Caco-2 (cell line): Measurements from ENCODE around the gene FGF14. TPM values are rescaled to one million over a fixed set of nuclear protein-coding genes. Genes with fewer than 3 reads are reported as not detected.
A peak's percentile ranks its signal among the peaks of the same experiment; 100 is the strongest.

Experiments
- BruUV-seq: library from RNA; stranded (reverse); fragments of 400-500 nt; replicated peaks from 2 replicates; lab custom pipeline; 2021; lab: Mats Ljungman, UMichigan
- CTCF ChIA-PET: fragments of 300-600 bp; sonication (Branson Sonifier 250); formaldehyde crosslinking; loops from one replicate; lab custom pipeline; 2022; ENCODE audit warnings: antibody characterized with exemption; lab: Charles Lee
- POLR2A ChIA-PET: fragments of 300-600 bp; sonication (Branson Sonifier 250); formaldehyde crosslinking; loops from one replicate; lab custom pipeline; 2022; ENCODE audit warnings: antibody characterized with exemption; lab: Charles Lee
- DNase-seq, 2 experiments: peaks; one replicate each; pipeline versions ENCODE4 v3.0.0 to v3.0.0-alpha.2; 2020 to 2022
- H3K27me3 ChIP-seq: replicated peaks from 2 replicates; pipeline ENCODE4 v1.6.0; 2011; ENCODE audit warnings: low read length; ENCODE audit not compliant: control insufficient read depth, insufficient read depth
- H3K36me3 ChIP-seq: 2 replicates; pipeline ENCODE4 v1.5.1; 2011; ENCODE audit warnings: low read length; ENCODE audit not compliant: control insufficient read depth, insufficient read depth
- H3K4me1 ChIP-seq: fragments of 250-450 bp; sonication (Bioruptor Pico); 2 replicates; pipeline ENCODE4 v1.5.1; 2020; ENCODE audit warnings: mild to moderate bottlenecking
- H3K4me3 ChIP-seq: 2 replicates; pipeline ENCODE4 v1.5.1; 2011; ENCODE audit warnings: low read depth, mild to moderate bottlenecking, control low read depth, low read length
- H3K9me3 ChIP-seq: fragments of 250-450 bp; sonication (Bioruptor Pico); 2 replicates; pipeline ENCODE4 v1.5.1; 2020; ENCODE audit warnings: mild to moderate bottlenecking, moderate library complexity
- H3K27ac Mint-ChIP-seq: one replicate; pipeline ENCODE4 v1.8.0; 2022; ENCODE audit warnings: mixed read lengths; ENCODE audit not compliant: unreplicated experiment
- H3K27me3 Mint-ChIP-seq: one replicate; pipeline ENCODE4 v1.8.0; 2022; ENCODE audit warnings: mixed read lengths; ENCODE audit not compliant: insufficient read depth, unreplicated experiment
- H3K36me3 Mint-ChIP-seq: one replicate; pipeline ENCODE4 v1.8.0; 2022; ENCODE audit warnings: mild to moderate bottlenecking, mixed read lengths; ENCODE audit not compliant: insufficient read depth, unreplicated experiment
- H3K4me1 Mint-ChIP-seq: one replicate; pipeline ENCODE4 v1.8.0; 2022; ENCODE audit warnings: low read depth, mixed read lengths; ENCODE audit not compliant: unreplicated experiment
- H3K4me3 Mint-ChIP-seq: one replicate; pipeline ENCODE4 v1.8.0; 2022; ENCODE audit warnings: mild to moderate bottlenecking, moderate library complexity, mixed read lengths; ENCODE audit not compliant: unreplicated experiment
- H3K9me3 Mint-ChIP-seq: one replicate; pipeline ENCODE4 v1.8.0; 2022; ENCODE audit warnings: mixed read lengths; ENCODE audit not compliant: unreplicated experiment
- intact Hi-C: fragments of 100-400 bp; cut with micrococcal nuclease; formaldehyde crosslinking; loops from one replicate; pipeline ENCODE4 v1.10.0; 2022; ENCODE audit not compliant: unreplicated experiment
- total RNA-seq: library from RNA; stranded (reverse); gene quantifications from 2 replicates; pipeline ENCODE4 v1.2.3, GENCODE V29; 2022
- TF ChIP-seq, protein P1 (sequence below), 2 experiments: fragments of 200-600 bp in 1 of 2; IDR thresholded peaks; 1 replicate in 1 of 2; 2 replicates in 1 of 2; pipeline versions ENCODE4 v1.5.1 to v1.8.0; 2011 to 2022; ENCODE audit warnings: antibody characterized with exemption in 1 of 2, control low read depth in 1 of 2, inconsistent platforms in 1 of 2, low read depth in 1 of 2, low read length in 1 of 2, mild to moderate bottlenecking in 1 of 2, moderate library complexity in 1 of 2; ENCODE audit not compliant: insufficient read depth in 1 of 2, severe bottlenecking in 1 of 2, unreplicated experiment in 1 of 2

FGF14 gene
- total RNA-seq, 1 experiment from 2014 or later, result not detected

DNA sequence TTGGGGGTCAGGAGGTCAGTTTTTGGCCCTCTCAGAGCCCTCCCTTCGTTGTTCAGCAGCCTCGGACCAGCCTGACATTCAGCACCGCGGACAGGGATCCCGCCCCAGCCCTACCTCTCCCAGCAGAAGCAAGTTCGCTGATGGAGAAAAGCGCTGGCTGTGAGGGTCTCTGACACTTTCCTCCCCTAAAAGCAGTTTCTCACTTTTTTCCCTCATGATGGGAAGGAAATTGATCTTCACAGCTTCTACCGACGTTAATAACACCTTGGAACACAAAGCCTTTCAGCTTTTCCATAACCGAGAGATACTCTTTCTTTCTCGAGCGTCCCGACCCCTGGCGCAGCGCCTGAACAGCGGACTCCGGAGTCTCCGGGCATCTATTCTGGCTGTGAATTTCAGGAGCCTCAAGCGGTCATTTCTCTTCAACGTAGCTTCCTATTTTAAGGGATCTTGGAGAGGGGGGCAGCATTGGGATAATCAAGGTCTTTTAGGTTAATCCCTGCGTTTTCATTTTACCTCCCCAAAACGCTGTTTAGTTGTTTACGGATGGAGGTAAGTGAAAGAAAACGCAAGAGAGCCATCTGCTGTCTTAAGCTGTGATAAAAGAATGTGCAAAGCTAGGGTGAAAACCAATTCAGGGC, 482.2 kb downstream of the FGF14 start:
- intact Hi-C loops, result no loop called here
- no peak overlapping the region for H3K4me3 ChIP-seq
- peak in 1 of 2 experiments; percentile 36 for DNase-seq
- no peaks in the 10 kb centered on the region for H3K36me3 ChIP-seq
- POLR2A ChIA-PET, result no interaction called here
- H3K4me1 Mint-ChIP-seq, result no peaks in the 10 kb centered on the region
- H3K4me1 ChIP-seq, result no peaks in the 10 kb centered on the region
- no peaks in the 10 kb centered on the region for H3K9me3 Mint-ChIP-seq
- H3K4me3 Mint-ChIP-seq, result no peak overlapping the region
- BruUV-seq, result no TSS peak
- no peaks in the 10 kb centered on the region for H3K9me3 ChIP-seq
- H3K27me3 Mint-ChIP-seq, result peaks cover 11% of the 10 kb centered on the region
- H3K27ac Mint-ChIP-seq, result no peak overlapping the region
- H3K27me3 ChIP-seq, result no peaks in the 10 kb centered on the region
- H3K36me3 Mint-ChIP-seq, result no peaks in the 10 kb centered on the region
- TF ChIP-seq, protein P1, sequence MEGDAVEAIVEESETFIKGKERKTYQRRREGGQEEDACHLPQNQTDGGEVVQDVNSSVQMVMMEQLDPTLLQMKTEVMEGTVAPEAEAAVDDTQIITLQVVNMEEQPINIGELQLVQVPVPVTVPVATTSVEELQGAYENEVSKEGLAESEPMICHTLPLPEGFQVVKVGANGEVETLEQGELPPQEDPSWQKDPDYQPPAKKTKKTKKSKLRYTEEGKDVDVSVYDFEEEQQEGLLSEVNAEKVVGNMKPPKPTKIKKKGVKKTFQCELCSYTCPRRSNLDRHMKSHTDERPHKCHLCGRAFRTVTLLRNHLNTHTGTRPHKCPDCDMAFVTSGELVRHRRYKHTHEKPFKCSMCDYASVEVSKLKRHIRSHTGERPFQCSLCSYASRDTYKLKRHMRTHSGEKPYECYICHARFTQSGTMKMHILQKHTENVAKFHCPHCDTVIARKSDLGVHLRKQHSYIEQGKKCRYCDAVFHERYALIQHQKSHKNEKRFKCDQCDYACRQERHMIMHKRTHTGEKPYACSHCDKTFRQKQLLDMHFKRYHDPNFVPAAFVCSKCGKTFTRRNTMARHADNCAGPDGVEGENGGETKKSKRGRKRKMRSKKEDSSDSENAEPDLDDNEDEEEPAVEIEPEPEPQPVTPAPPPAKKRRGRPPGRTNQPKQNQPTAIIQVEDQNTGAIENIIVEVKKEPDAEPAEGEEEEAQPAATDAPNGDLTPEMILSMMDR (IDR thresholded peaks at IDR 0.05; ENCODE audit: insufficient read depth in 1 of 2, low read depth in 1 of 2, low read length in 1 of 2, severe bottlenecking in 1 of 2, unreplicated experiment in 1 of 2), result no peak
- CTCF ChIA-PET, result no interaction called here

DNA sequence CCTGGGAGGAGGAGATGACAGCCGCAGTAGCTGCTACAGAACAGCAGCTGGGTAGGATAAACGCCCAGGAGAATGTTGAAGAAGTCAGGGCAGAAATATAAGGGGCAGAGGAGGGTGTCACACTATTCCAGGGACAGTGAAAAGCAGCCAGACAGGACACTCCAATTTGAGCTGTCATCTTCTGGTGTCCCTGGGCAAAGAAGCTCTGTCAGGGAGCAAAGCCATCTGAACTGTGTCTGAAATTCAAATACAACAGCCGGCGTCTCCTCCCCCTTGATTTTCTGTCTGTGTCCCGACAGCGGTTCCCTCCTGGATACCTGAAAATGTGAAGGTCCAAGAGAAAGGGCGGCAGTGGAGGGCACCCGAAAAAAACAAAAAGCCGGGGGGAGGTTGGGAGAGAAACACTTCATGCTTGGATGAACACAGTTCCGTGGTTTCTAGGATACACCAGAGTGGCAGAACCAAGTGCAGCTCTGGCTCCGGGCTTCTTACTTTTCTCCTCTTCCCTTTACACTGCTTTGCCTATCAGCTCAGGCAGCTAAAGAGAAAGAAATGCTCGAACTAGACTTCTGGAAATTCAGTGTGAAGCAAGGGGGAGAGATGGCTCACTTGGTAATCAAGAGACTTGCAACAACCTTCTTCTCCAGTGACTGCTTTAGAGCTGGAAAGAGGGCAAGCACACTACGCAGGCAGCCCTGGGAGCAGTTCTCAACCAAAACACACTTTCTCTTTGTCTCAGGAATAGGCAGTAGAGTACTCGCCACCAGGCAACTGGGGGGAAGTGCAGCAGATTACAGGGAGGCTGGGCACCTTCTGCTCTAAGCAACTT, 483.8 kb downstream of the FGF14 start:
- POLR2A ChIA-PET, result no interaction called here
- no peak overlapping the region for H3K27ac Mint-ChIP-seq

DNA sequence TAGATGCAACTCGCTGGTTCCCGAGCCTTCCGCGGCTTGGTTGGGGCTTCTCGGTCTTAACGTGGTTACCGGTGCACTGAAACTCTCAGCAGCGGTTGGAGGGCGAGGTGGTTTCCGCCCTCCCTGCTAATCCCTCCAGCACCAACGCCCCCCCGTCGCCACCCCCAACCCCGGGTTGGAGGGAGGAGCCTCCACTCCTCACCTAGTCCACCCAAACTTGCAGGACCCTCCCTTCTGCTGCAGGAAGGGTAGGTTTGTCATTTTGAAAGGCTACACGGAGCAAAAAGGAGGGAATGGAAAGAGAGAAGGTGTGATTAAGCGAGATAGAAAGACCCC, 484.4 kb downstream of the FGF14 start:
- TF ChIP-seq, protein P1 (IDR thresholded peaks at IDR 0.05; ENCODE audit: insufficient read depth in 1 of 2, low read depth in 1 of 2, low read length in 1 of 2, severe bottlenecking in 1 of 2, unreplicated experiment in 1 of 2), result no peak
- intact Hi-C loops, result no loop called here
- Mint-ChIP-seq H3K36me3 (no peaks in the 10 kb centered on the region), H3K4me3 (no peak overlapping the region), H3K4me1 (no peaks in the 10 kb centered on the region), H3K27me3 (peaks cover 11% of the 10 kb centered on the region), H3K9me3 (no peaks in the 10 kb centered on the region), H3K27ac (no peak overlapping the region)
- Histone ChIP-seq H3K9me3 (no peaks in the 10 kb centered on the region), H3K36me3 (no peaks in the 10 kb centered on the region), H3K4me1 (no peaks in the 10 kb centered on the region), H3K4me3 (no peak overlapping the region), H3K27me3 (no peaks in the 10 kb centered on the region)
- no peak for DNase-seq
- ChIA-PET POLR2A (no interaction called here), CTCF (interaction anchor here (0.6 kb wide), 1 partner anchor 66 kb away, joined by 4 read pairs; no protein-coding TSS in a partner anchor)
- no TSS peak for BruUV-seq

More for the DNA sequence above, 483.8 kb downstream of the FGF14 start:
- Histone ChIP-seq H3K27me3 (no peaks in the 10 kb centered on the region), H3K9me3 (no peaks in the 10 kb centered on the region), H3K4me3 (no peak overlapping the region), H3K36me3 (no peaks in the 10 kb centered on the region), H3K4me1 (no peaks in the 10 kb centered on the region)
- no TSS peak for BruUV-seq
- no peaks in the 10 kb centered on the region for H3K4me1 Mint-ChIP-seq
- no peak overlapping the region for H3K4me3 Mint-ChIP-seq
- TF ChIP-seq, protein P1 (IDR thresholded peaks at IDR 0.05; ENCODE audit: insufficient read depth in 1 of 2, low read depth in 1 of 2, low read length in 1 of 2, severe bottlenecking in 1 of 2, unreplicated experiment in 1 of 2), result no peak
- no peaks in the 10 kb centered on the region for H3K36me3 Mint-ChIP-seq
- no peak for DNase-seq
- intact Hi-C loops, result no loop called here
- no peaks in the 10 kb centered on the region for H3K9me3 Mint-ChIP-seq
- H3K27me3 Mint-ChIP-seq, result peaks cover 11% of the 10 kb centered on the region
- CTCF ChIA-PET, result interaction anchor here (0.6 kb wide), 1 partner anchor 67 kb away, joined by 4 read pairs; no protein-coding TSS in a partner anchor
